ENCODE results near the gene FAT2. TPM values are rescaled to one million over a fixed set of nuclear protein-coding genes. Genes with fewer than 3 reads are reported as not detected.

The FAT2 gene
- total RNA-seq, 2 experiments from 2014 or later: not detected

- peaks cover 9% of the 10 kb centered on the region for H3K4me1 Mint-ChIP-seq (ENCODE audit: low read depth)
- no peaks in the 10 kb centered on the region for H3K9me3 Mint-ChIP-seq (ENCODE audit: insufficient read depth)
- H3K36me3 Mint-ChIP-seq (ENCODE audit: low read depth): no peaks in the 10 kb centered on the region
- ATAC-seq: no peak
- POLR2A ChIA-PET: no interaction called here
- CTCF ChIA-PET: no interaction called here
- peaks cover 11% of the 10 kb centered on the region for H3K27me3 Mint-ChIP-seq (ENCODE audit: low read depth)
- no peak for DNase-seq
- H3K27ac Mint-ChIP-seq: no peak overlapping the region
- no peak overlapping the region for H3K4me3 Mint-ChIP-seq
Measured at GRCh38 chr5:151577566-151577965, 13.6 kb downstream of the FAT2 start.

GRCh38 chr5:151574444-151574996, 16.6 kb downstream of the FAT2 start:
- ChIA-PET POLR2A (no interaction called here), CTCF (interaction anchor here (0.8 kb wide), 1 partner anchor 9 kb away, joined by 3 read pairs; no protein-coding TSS in a partner anchor)
- Mint-ChIP-seq H3K4me3 (no peak overlapping the region), H3K4me1 (ENCODE audit: low read depth) (peaks cover 9% of the 10 kb centered on the region), H3K27ac (no peak overlapping the region), H3K9me3 (ENCODE audit: insufficient read depth) (no peaks in the 10 kb centered on the region), H3K27me3 (ENCODE audit: low read depth) (peaks cover 9% of the 10 kb centered on the region), H3K36me3 (ENCODE audit: low read depth) (no peaks in the 10 kb centered on the region)
- DNase-seq (no peak), ATAC-seq (no peak)

GRCh38 chr5:151572657-151573368, 18.3 kb downstream of the FAT2 start:
- POLR2A ChIA-PET: no interaction called here
- ATAC-seq (no peak), DNase-seq (no peak)
- Mint-ChIP-seq H3K4me3 (no peak overlapping the region), H3K9me3 (ENCODE audit: insufficient read depth) (no peaks in the 10 kb centered on the region), H3K36me3 (ENCODE audit: low read depth) (no peaks in the 10 kb centered on the region), H3K4me1 (ENCODE audit: low read depth) (peaks cover 8% of the 10 kb centered on the region), H3K27me3 (ENCODE audit: low read depth) (peaks cover 11% of the 10 kb centered on the region), H3K27ac (no peak overlapping the region)
- CTCF ChIA-PET: interaction anchor here (0.6 kb wide), 1 partner anchor 12 kb away, joined by 3 read pairs; no protein-coding TSS in a partner anchor

GRCh38 chr5:151571270-151572173, 19.6 kb downstream of the FAT2 start:
- no peak for DNase-seq
- H3K27ac Mint-ChIP-seq: no peak overlapping the region
- no peaks in the 10 kb centered on the region for H3K4me1 Mint-ChIP-seq (ENCODE audit: low read depth)
- ChIA-PET CTCF (interaction anchor here (0.7 kb wide), 1 partner anchor 48 kb away, joined by 4 read pairs; no protein-coding TSS in a partner anchor), POLR2A (no interaction called here)
- H3K36me3 Mint-ChIP-seq (ENCODE audit: low read depth): no peaks in the 10 kb centered on the region
- no peak for ATAC-seq
- H3K27me3 Mint-ChIP-seq (ENCODE audit: low read depth): peaks cover 8% of the 10 kb centered on the region
- H3K4me3 Mint-ChIP-seq: no peak overlapping the region
- no peaks in the 10 kb centered on the region for H3K9me3 Mint-ChIP-seq (ENCODE audit: insufficient read depth)

DNA sequence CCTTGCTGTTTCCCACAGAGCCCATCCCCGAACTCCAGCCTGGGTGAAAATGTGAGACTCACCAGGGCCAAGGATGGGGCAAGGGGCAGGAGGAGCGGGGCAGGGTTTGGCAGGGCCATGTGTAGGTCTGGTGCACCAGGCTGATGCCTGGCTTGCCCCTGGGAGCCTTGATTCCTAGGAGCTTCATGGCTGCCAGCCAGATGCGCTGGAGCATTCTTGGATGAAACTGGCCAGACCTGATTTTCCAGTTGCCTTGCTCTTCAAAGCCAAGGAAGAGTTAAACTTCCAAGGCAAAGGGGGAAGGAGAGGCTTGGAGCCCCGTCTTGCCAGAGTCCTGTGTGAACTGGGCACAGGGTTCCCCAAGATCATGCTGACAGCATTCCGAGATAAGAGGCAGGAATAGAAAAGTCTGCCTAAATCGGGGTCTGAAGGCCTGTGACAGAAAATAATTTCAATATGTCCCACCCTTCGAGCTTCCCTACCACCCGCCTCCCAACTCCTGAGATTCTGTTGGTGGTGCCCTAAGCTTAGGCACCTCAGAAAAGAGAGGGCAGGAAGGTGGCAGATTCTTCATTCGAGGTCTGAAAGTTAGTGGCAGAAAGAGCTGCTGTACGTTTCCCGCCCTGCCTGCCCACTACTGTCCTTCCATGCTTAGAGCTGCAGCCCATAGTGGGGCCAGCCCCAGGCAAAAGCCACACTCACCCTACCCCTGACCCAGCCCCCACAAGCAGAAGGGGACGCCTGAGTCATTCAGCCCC, 20.4 kb downstream of the FAT2 start:
- Mint-ChIP-seq H3K27me3 (ENCODE audit: low read depth) (peaks cover 8% of the 10 kb centered on the region), H3K9me3 (ENCODE audit: insufficient read depth) (no peaks in the 10 kb centered on the region), H3K27ac (no peak overlapping the region), H3K4me1 (ENCODE audit: low read depth) (no peaks in the 10 kb centered on the region), H3K4me3 (no peak overlapping the region), H3K36me3 (ENCODE audit: low read depth) (no peaks in the 10 kb centered on the region)
- DNase-seq (no peak), ATAC-seq (no peak)
- POLR2A ChIA-PET: no interaction called here
- CTCF ChIA-PET: no interaction called here

DNA sequence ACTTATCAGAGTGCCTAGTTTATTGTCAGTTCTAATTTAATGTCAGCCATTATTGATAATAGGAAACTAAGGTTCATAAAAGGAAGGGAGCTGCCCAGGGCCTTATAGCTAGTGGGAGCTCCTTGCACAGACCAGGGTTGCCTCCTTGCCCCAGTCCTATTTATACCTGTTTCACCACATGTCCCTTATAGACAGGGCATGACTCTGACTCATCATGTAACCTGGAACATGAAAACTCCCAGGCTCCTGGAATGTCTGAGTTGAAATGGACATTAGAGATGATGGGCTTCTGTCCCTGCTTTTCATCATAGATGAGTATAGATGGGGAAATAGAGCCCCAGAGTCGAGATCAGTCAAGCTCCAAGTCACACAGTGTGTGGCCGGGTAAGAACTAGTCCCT, 21.1 kb downstream of the FAT2 start:
- CTCF ChIA-PET: no interaction called here
- Mint-ChIP-seq H3K4me1 (ENCODE audit: low read depth) (no peaks in the 10 kb centered on the region), H3K9me3 (ENCODE audit: insufficient read depth) (no peaks in the 10 kb centered on the region), H3K4me3 (no peak overlapping the region), H3K27me3 (ENCODE audit: low read depth) (peaks cover 6% of the 10 kb centered on the region), H3K36me3 (ENCODE audit: low read depth) (no peaks in the 10 kb centered on the region), H3K27ac (no peak overlapping the region)
- DNase-seq (no peak), ATAC-seq (no peak)
- POLR2A ChIA-PET: no interaction called here

DNA sequence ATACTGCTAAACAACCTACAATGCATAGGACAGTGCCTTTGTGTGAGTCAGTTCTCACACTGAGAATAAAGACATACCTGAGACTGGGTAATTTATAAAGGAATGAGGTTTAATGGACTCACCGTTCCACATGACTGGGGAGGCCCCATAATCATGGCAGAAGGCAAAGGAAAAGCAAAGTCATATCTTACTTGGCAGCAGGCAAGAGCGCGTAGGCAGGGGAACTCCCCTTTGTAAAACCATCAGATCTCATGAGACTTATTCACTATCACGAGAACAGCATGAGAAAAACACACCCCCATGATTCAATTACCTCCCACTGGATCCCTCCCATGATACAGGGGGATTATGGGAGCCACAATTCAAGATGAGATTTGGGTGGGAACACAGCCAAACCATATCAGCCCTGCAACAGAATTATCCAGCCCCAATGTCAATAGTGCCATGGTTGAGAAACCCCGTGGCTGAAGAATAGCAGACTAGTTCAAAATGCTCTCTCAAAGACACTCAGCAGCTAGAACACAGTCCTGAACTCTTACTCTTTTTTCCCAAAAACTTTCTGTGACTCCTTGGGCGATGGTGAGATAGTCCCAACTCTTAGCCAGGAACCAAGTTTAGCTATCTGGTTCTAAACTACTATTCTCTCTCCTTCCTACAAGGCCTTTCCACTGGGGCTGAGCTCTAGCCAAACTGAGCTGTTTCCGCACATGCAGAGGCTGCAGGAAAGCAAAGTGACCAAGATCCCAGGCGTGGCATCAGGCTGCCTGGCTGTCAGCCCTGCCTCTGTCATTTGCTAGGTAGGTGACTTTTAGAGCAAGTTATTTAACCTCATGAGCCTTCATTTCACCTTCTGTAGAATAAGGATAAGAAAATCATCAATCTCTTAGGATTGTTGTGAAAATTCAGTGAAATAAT, 21.7 kb downstream of the FAT2 start:
- no peak overlapping the region for H3K4me3 Mint-ChIP-seq
- H3K4me1 Mint-ChIP-seq (ENCODE audit: low read depth): no peaks in the 10 kb centered on the region
- H3K27me3 Mint-ChIP-seq (ENCODE audit: low read depth): peaks cover 6% of the 10 kb centered on the region
- no peak for DNase-seq
- ChIA-PET POLR2A (no interaction called here), CTCF (no interaction called here)
- no peaks in the 10 kb centered on the region for H3K36me3 Mint-ChIP-seq (ENCODE audit: low read depth)
- ATAC-seq: no peak
- no peak overlapping the region for H3K27ac Mint-ChIP-seq
- no peaks in the 10 kb centered on the region for H3K9me3 Mint-ChIP-seq (ENCODE audit: insufficient read depth)

DNA sequence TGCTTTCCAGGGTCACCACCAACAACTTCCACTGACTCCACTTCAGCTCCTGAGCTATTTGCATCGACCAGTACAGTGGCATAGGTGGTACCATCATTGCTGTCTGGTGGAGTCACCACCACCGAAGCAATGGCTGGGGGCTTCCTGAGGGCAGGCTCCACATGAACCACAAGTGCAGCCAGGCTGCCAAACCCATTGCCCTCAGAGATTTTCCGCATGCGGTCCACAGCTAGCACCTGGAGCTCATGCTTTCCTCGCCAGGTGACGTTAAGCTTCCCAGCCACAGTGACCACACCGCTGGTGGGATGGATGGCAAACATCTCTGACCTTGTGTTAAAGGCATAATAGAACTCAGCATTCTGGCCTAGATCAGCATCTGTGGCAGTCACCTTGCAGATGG, 23.1 kb downstream of the FAT2 start:
- CTCF ChIA-PET: no interaction called here
- no peak overlapping the region for H3K27ac Mint-ChIP-seq
- H3K9me3 Mint-ChIP-seq (ENCODE audit: insufficient read depth): no peaks in the 10 kb centered on the region
- H3K4me1 Mint-ChIP-seq (ENCODE audit: low read depth): no peaks in the 10 kb centered on the region
- POLR2A ChIA-PET: no interaction called here
- H3K4me3 Mint-ChIP-seq: no peak overlapping the region
- no peaks in the 10 kb centered on the region for H3K36me3 Mint-ChIP-seq (ENCODE audit: low read depth)
- peaks cover 2% of the 10 kb centered on the region for H3K27me3 Mint-ChIP-seq (ENCODE audit: low read depth)
- ATAC-seq (no peak), DNase-seq (no peak)

DNA sequence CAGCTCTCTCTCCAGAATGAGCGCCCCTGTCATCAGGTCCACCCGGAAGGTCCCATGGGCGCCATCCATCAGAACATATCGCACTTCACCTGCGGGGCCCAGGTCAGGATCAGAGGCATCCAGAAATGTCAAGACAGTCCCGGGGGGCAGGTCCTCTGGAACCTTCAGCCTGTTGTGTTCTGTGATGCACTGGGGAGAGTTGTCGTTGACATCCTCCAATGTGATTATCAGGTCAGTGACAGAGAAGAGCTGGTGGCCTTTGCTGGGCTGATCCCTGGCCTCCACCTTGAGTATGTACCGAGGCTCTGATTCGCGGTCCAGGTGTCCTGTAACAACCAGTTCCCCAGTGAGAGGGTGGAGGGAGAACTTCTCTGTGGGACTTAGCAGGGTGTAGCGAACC, 25.2 kb downstream of the FAT2 start:
- Mint-ChIP-seq H3K4me3 (no peak overlapping the region), H3K9me3 (ENCODE audit: insufficient read depth) (no peaks in the 10 kb centered on the region), H3K4me1 (ENCODE audit: low read depth) (no peaks in the 10 kb centered on the region), H3K27me3 (ENCODE audit: low read depth) (peaks cover 2% of the 10 kb centered on the region), H3K36me3 (ENCODE audit: low read depth) (no peaks in the 10 kb centered on the region), H3K27ac (no peak overlapping the region)
- ChIA-PET CTCF (no interaction called here), POLR2A (no interaction called here)
- ATAC-seq (no peak), DNase-seq (no peak)

DNA sequence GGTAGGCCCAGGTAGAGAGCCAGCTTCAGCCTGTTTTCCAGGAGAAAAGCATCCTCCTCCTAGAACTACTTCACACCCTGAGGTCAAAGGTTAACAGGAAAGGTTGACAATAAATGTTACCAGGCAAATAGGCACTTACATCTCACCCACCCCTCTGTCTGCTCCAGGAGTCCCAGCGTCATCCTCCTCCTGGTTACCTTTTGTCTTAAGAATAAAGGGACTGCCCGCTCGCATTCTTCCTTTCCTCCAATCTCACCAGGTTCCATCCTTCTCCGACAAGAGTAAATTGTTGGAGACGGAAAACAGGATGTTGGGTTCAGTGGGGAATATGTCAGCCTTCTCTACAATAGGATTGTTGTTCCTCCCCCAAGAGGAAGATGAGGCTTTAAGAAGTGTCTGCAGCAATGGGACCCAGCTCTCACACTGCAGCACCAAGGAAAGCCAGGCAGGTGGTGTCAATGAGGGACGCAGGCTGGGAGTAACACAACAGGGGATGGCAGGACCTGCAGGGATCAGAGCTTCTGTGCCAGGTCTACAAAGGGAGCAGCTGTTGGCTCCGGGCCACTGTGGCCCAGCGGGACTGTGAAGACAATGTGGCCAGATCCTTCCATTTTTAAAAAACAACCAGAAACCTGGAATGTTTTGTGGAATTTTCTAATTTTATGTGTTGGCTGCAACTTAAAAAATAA, 29.0 kb downstream of the FAT2 start:
- Mint-ChIP-seq H3K27ac (no peak overlapping the region), H3K4me1 (ENCODE audit: low read depth) (no peaks in the 10 kb centered on the region), H3K4me3 (no peak overlapping the region), H3K27me3 (ENCODE audit: low read depth) (no peaks in the 10 kb centered on the region), H3K9me3 (ENCODE audit: insufficient read depth) (no peaks in the 10 kb centered on the region), H3K36me3 (ENCODE audit: low read depth) (no peaks in the 10 kb centered on the region)
- DNase-seq (no peak), ATAC-seq (no peak)
- CTCF ChIA-PET: no interaction called here
- POLR2A ChIA-PET: no interaction called here

DNA sequence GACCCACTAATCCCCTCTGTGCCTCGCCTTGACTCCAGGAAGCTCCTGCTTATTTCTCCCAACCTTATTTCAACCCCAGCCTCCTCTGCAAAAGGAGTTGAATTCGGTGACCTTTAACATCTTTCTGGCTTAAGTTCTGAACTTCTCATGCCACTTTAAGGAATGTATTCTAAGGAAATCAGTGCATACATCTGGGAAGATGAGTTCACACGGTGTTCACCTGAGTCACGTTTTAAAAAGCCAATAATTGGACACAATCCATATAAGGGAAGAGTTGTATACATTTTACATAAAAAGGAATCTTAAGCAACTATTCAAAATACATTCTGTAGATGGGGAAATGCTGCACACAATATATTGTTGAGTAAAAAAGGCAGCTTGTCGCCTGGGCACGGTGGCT, 33.2 kb downstream of the FAT2 start:
- no peak overlapping the region for H3K4me3 Mint-ChIP-seq
- H3K4me1 Mint-ChIP-seq (ENCODE audit: low read depth): no peaks in the 10 kb centered on the region
- DNase-seq: no peak
- no peaks in the 10 kb centered on the region for H3K9me3 Mint-ChIP-seq (ENCODE audit: insufficient read depth)
- ChIA-PET CTCF (no interaction called here), POLR2A (interaction anchor here (0.5 kb wide), 1 partner anchor 90 kb away, joined by 7 read pairs; no protein-coding TSS in a partner anchor)
- no peaks in the 10 kb centered on the region for H3K36me3 Mint-ChIP-seq (ENCODE audit: low read depth)
- no peak overlapping the region for H3K27ac Mint-ChIP-seq
- H3K27me3 Mint-ChIP-seq (ENCODE audit: low read depth): no peaks in the 10 kb centered on the region
- ATAC-seq: no peak
